Coronary artery (tissue), 2 donors: ENCODE data around the gene MIER2.

Experiments
- DNase-seq: peaks from one replicate; pipeline ENCODE4 v3.0.0-alpha.2; 2017; ENCODE audit warnings: low spot score
- H3K27ac ChIP-seq, 2 donors: fragments of 200-600 bp; sonication (generic); one replicate each; pipeline ENCODE4 v1.5.1; 2016 to 2019
- H3K4me3 ChIP-seq: fragments of 200-600 bp; sonication (generic); 2 replicates; pipeline ENCODE4 v1.5.1; 2016; ENCODE audit warnings: mild to moderate bottlenecking, moderate library complexity
- TF ChIP-seq, protein P1 (sequence below): fragments of 200-600 bp; sonication (generic); IDR thresholded peaks from one replicate; pipeline ENCODE4 v1.5.1; 2019; ENCODE audit warnings: antibody characterized with exemption

MIER2 gene

GRCh38 chr19:335072-335471, 9.5 kb downstream of the MIER2 start:
- TF ChIP-seq, protein P1, sequence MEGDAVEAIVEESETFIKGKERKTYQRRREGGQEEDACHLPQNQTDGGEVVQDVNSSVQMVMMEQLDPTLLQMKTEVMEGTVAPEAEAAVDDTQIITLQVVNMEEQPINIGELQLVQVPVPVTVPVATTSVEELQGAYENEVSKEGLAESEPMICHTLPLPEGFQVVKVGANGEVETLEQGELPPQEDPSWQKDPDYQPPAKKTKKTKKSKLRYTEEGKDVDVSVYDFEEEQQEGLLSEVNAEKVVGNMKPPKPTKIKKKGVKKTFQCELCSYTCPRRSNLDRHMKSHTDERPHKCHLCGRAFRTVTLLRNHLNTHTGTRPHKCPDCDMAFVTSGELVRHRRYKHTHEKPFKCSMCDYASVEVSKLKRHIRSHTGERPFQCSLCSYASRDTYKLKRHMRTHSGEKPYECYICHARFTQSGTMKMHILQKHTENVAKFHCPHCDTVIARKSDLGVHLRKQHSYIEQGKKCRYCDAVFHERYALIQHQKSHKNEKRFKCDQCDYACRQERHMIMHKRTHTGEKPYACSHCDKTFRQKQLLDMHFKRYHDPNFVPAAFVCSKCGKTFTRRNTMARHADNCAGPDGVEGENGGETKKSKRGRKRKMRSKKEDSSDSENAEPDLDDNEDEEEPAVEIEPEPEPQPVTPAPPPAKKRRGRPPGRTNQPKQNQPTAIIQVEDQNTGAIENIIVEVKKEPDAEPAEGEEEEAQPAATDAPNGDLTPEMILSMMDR: no peak
- Histone ChIP-seq H3K27ac (no peak overlapping the region), H3K4me3 (no peak overlapping the region)
- no peak for DNase-seq

- TF ChIP-seq, protein P1: no peak
- Histone ChIP-seq H3K4me3 (no peak overlapping the region), H3K27ac (no peak overlapping the region)
- DNase-seq: no peak
Observed at GRCh38 chr19:334296-335071, 10.1 kb downstream of the MIER2 start.

GRCh38 chr19:330503-330902, 14.1 kb downstream of the MIER2 start:
- TF ChIP-seq, protein P1: no peak
- DNase-seq: no peak
- H3K27ac ChIP-seq: no peak overlapping the region
- H3K4me3 ChIP-seq: no peak overlapping the region

DNA sequence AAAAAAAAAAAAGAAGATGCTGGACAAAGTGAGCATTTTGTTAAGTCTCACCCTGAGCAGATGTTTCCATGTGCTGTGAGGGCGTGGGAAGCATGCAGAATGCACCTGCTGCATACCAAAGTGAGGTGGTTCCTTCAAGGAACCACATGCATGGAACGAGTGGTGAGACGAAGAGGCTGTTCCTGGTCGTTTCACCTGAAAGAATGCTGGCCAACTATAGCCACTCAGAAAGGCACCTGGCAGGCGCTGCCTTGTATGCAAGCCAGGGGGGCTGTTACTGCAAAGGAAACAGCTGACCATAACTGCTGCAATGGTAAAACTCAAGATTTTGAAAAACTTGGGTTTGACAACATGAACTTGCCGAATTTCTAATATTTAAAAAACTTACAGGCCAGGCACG, 14.7 kb downstream of the MIER2 start:
- TF ChIP-seq, protein P1: no peak
- no peak for DNase-seq
- no peak overlapping the region for H3K4me3 ChIP-seq
- H3K27ac ChIP-seq: no peak overlapping the region

- no peak for DNase-seq
- TF ChIP-seq, protein P1: no peak
- Histone ChIP-seq H3K4me3 (no peak overlapping the region), H3K27ac (no peak overlapping the region)
Observed at GRCh38 chr19:328025-328505, 16.5 kb downstream of the MIER2 start.

- no peak for DNase-seq
- TF ChIP-seq, protein P1: no peak
- Histone ChIP-seq H3K27ac (no peak overlapping the region), H3K4me3 (no peak overlapping the region)
Observed at GRCh38 chr19:327291-328024, 17.1 kb downstream of the MIER2 start.

GRCh38 chr19:326871-327270, 17.7 kb downstream of the MIER2 start:
- no peak for DNase-seq
- H3K4me3 ChIP-seq: no peak overlapping the region
- no peak overlapping the region for H3K27ac ChIP-seq
- TF ChIP-seq, protein P1: no peak
